Measurements from ENCODE around the gene ARHGAP26. TPM values are rescaled to one million over a fixed set of nuclear protein-coding genes. Genes with fewer than 3 reads are reported as not detected.

The ARHGAP26 gene
- total RNA-seq, 1 experiment from 2014 or later: 34.5 TPM

DNA sequence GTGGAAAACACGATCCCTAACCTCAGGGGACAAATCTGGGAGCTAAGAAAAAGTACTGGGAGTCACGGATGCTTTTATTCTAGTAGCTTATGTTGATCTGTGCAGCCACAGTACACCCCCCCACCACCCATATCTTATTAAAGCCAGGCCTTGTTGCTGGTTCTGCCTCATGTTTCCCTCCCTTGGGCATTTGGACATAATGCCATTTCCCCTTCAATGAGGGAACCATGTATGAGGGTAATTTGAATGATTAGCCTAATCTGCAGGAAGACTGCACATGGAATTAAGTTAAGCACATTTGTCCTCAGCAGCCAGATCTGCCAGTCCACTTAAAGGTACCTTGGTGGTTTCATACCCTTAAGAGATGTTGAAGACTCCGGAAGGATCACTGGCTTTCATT is 102.0 kb downstream of the ARHGAP26 start:
- peaks cover 57 to 61% of the 10 kb centered on the region in 2 experiments; a peak in 3 of 4 replicates for H3K4me1 ChIP-seq (ENCODE audit: control insufficient read depth in 1 of 2, insufficient read depth in 2 of 2, low read length in 2 of 2)
- H3K27me3 ChIP-seq (ENCODE audit: insufficient read depth, low read length): no peaks in the 10 kb centered on the region
- H4K20me1 ChIP-seq (ENCODE audit: insufficient read depth): no peaks in the 10 kb centered on the region
- CTCF ChIA-PET: interaction anchor here (2.2 to 5.0 kb wide), 4 partner anchors 16 to 159 kb away, joined by 11 to 44 read pairs (median 25); no protein-coding TSS in a partner anchor
- POLR2A ChIA-PET: interaction anchor here (0.7 kb wide), 1 partner anchor 20 kb away, joined by 4 read pairs; no protein-coding TSS in a partner anchor
- no peaks in the 10 kb centered on the region for H3K9me2 ChIP-seq (ENCODE audit: insufficient read depth)
- no TSS peak for BruUV-seq (replicated peaks)
- H3K79me2 ChIP-seq (ENCODE audit: insufficient read depth, low read length): peaks cover 10% of the 10 kb centered on the region; the same call in 1 of the 2 replicates
- no peak overlapping the region for H3K27ac ChIP-seq (ENCODE audit: low read depth, low read length)
- H3K4me2 ChIP-seq (ENCODE audit: low read length): peak overlapping the region; percentile 58
- RAD21 ChIA-PET (ENCODE audit: low non-redundant PET in 1 of 2, low total read pairs in 2 of 2, uncharacterized antibody in 2 of 2, unreplicated experiment in 2 of 2): interaction anchor here in 1 of 2 experiments (1.2 kb wide), 1 partner anchor 125 kb away, joined by 3 read pairs; no protein-coding TSS in a partner anchor
- no peak overlapping the region for H2AFZ ChIP-seq (ENCODE audit: low read depth, low read length, poor library complexity, severe bottlenecking)
- H3K9me3 ChIP-seq (ENCODE audit: control insufficient read depth in 1 of 2, insufficient read depth in 1 of 2, low read depth in 1 of 2, low read length in 2 of 2): no peaks in the 10 kb centered on the region
- H3K4me3 ChIP-seq (replicated peaks in 1 of 2; ENCODE audit: low read depth in 1 of 2, low read length in 2 of 2): no peak overlapping the region
- ATAC-seq (no peak), DNase-seq (ENCODE audit: low read depth, low spot score) (no peak)
- intact Hi-C loops (cut with micrococcal nuclease): no loop called here
- no peaks in the 10 kb centered on the region for H3K36me3 ChIP-seq (ENCODE audit: control insufficient read depth in 1 of 2, insufficient read depth in 2 of 2, low read length in 2 of 2)
- H3K9ac ChIP-seq (ENCODE audit: low read length): no peak overlapping the region
- TF ChIP-seq EZH2phosphoT487 (IDR thresholded peaks at IDR 0.05; ENCODE audit: borderline replicate concordance): no peak
- TF ChIP-seq, protein P1, sequence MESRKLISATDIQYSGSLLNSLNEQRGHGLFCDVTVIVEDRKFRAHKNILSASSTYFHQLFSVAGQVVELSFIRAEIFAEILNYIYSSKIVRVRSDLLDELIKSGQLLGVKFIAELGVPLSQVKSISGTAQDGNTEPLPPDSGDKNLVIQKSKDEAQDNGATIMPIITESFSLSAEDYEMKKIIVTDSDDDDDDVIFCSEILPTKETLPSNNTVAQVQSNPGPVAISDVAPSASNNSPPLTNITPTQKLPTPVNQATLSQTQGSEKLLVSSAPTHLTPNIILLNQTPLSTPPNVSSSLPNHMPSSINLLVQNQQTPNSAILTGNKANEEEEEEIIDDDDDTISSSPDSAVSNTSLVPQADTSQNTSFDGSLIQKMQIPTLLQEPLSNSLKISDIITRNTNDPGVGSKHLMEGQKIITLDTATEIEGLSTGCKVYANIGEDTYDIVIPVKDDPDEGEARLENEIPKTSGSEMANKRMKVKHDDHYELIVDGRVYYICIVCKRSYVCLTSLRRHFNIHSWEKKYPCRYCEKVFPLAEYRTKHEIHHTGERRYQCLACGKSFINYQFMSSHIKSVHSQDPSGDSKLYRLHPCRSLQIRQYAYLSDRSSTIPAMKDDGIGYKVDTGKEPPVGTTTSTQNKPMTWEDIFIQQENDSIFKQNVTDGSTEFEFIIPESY (IDR thresholded peaks at IDR 0.05; ENCODE audit: extremely low read depth, insufficient replicate concordance, low read length): no peak
- no peak for TF ChIP-seq RAD21 (IDR thresholded peaks at IDR 0.05; ENCODE audit: low read depth)
- no peak for TF ChIP-seq ZFX (IDR thresholded peaks at IDR 0.05)

DNA sequence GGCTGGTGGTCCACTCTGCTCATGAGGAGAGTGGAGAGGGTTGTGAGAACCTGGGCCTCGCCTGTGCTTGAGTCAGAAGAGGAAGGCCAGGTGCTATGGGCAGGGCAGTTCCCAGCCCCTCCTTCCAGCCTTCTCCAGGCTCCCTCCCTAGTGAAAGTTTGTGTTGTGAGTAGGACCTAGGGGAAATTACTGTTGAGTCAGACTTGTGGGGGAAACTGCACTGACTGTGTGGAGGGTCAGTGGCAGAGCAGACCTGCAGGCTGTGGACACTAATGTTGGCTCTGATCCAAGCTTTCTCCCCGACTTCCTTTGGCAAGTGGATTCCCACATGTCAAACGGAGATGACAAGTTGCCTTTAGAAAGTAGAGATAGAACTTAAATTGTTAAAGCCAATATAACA is 102.6 kb downstream of the ARHGAP26 start:
- no peak overlapping the region for H3K27ac ChIP-seq (ENCODE audit: low read depth, low read length)
- TF ChIP-seq ZNF274 (IDR thresholded peaks at IDR 0.05; ENCODE audit: low read depth, low read length) (no peak), EGR1 (IDR thresholded peaks at IDR 0.05; ENCODE audit: low read depth) (no peak), SRF (IDR thresholded peaks at IDR 0.05; ENCODE audit: low read depth) (no peak), MAX (IDR thresholded peaks at IDR 0.05) (peak; percentile 70; the same call in 1 of the 2 replicates), TCF7L2 (IDR thresholded peaks at IDR 0.05; ENCODE audit: borderline replicate concordance, extremely low read depth, insufficient read depth, insufficient read length) (no peak), SP1 (IDR thresholded peaks at IDR 0.05; ENCODE audit: low read depth) (peak; percentile 52), SIN3A (IDR thresholded peaks at IDR 0.05; ENCODE audit: low read depth) (no peak), CEBPB (IDR thresholded peaks at IDR 0.05; ENCODE audit: low read depth) (no peak), JUND (IDR thresholded peaks at IDR 0.05) (0 out of 2 replicates have a peak, but pooled peaks have one; percentile 30), POLR2A (IDR thresholded peaks at IDR 0.05; ENCODE audit: borderline replicate concordance, extremely low read depth, insufficient read depth, insufficient read length) (no peak), YY1 (IDR thresholded peaks at IDR 0.05; ENCODE audit: extremely low read depth, insufficient replicate concordance, low read depth, low read length) (no peak), EZH2 (IDR thresholded peaks at IDR 0.05) (no peak), POLR2AphosphoS5 (IDR thresholded peaks at IDR 0.05; ENCODE audit: low read depth, low read length) (0 out of 2 replicates have a peak, but pooled peaks have one; percentile 19)
- TF ChIP-seq, protein P1 (IDR thresholded peaks at IDR 0.05; ENCODE audit: extremely low read depth, insufficient replicate concordance, low read length): no peak

More for the DNA sequence above, 102.6 kb downstream of the ARHGAP26 start:
- ChIA-PET CTCF (interaction anchor here (1.1 to 5.0 kb wide), 4 partner anchors 11 to 159 kb away, joined by 3 to 44 read pairs (median 25); no protein-coding TSS in a partner anchor), POLR2A (no interaction called here), RAD21 (ENCODE audit: low non-redundant PET in 1 of 2, low total read pairs in 2 of 2, uncharacterized antibody in 2 of 2, unreplicated experiment in 2 of 2) (interaction anchor here in 1 of 2 experiments (1.2 to 1.4 kb wide), 2 partner anchors 124 to 125 kb away, joined by 3 to 4 read pairs; no protein-coding TSS in a partner anchor)
- no peak overlapping the region for H3K4me3 ChIP-seq (replicated peaks in 1 of 2; ENCODE audit: low read depth in 1 of 2, low read length in 2 of 2)
- no peaks in the 10 kb centered on the region for H3K9me3 ChIP-seq (ENCODE audit: control insufficient read depth in 1 of 2, insufficient read depth in 1 of 2, low read depth in 1 of 2, low read length in 2 of 2)
- H3K4me2 ChIP-seq (ENCODE audit: low read length): peak overlapping the region; percentile 58
- no peak overlapping the region for H3K9ac ChIP-seq (ENCODE audit: low read length)
- DNase-seq (ENCODE audit: low read depth, low spot score) (peak; percentile 42), ATAC-seq (peak; percentile 55)
- no TSS peak for BruUV-seq (replicated peaks)
- intact Hi-C loops (cut with micrococcal nuclease): no loop called here
- no peaks in the 10 kb centered on the region for H3K9me2 ChIP-seq (ENCODE audit: insufficient read depth)
- H4K20me1 ChIP-seq (ENCODE audit: insufficient read depth): no peaks in the 10 kb centered on the region
- H3K4me1 ChIP-seq (ENCODE audit: control insufficient read depth in 1 of 2, insufficient read depth in 2 of 2, low read length in 2 of 2): peaks cover 54 to 61% of the 10 kb centered on the region in 2 experiments; a peak in 3 of 4 replicates
- peaks cover 5% of the 10 kb centered on the region; the same call in 1 of the 2 replicates for H3K79me2 ChIP-seq (ENCODE audit: insufficient read depth, low read length)
- H3K36me3 ChIP-seq (ENCODE audit: control insufficient read depth in 1 of 2, insufficient read depth in 2 of 2, low read length in 2 of 2): no peaks in the 10 kb centered on the region
- H2AFZ ChIP-seq (ENCODE audit: low read depth, low read length, poor library complexity, severe bottlenecking): no peak overlapping the region
- no peaks in the 10 kb centered on the region for H3K27me3 ChIP-seq (ENCODE audit: insufficient read depth, low read length)
